Measurements from ENCODE around the gene CDH23. TPM values are rescaled to one million over a fixed set of nuclear protein-coding genes. Genes with fewer than 3 reads are reported as not detected.

CDH23 gene
- total and polyA plus RNA-seq, 10 donors, result 2.0 to 19.9 (median 11.0) TPM

- TF ChIP-seq POLR2AphosphoS5 (IDR thresholded peaks at IDR 0.05), result peak in 2 of 3 donors; percentile 68 to 69
- peak in 2 of 11 experiments; percentile 18 to 26 for TF ChIP-seq CTCF (IDR thresholded peaks at IDR 0.05 in 8 of 11, conservative IDR thresholded peaks at IDR 0.05 in 3 of 11)
- TF ChIP-seq POLR2A (IDR thresholded peaks at IDR 0.05), result no peak
- H3K4me1 ChIP-seq, result peaks cover 39 to 98% (median 69%) of the 10 kb centered on the region in 6 donors
- no peaks in the 10 kb centered on the region for H3K27me3 ChIP-seq (replicated peaks in 1 of 7)
- DNase-seq, result peak; percentile 83
- 27 to 51% (median 41%) methylated on average over 3 to 12 of the region's 12 CpGs for WGBS, 5 donors
- peak overlapping the region in 1 of 8 donors; percentile 48 for H3K4me3 ChIP-seq
- H3K9me3 ChIP-seq, result no peaks in the 10 kb centered on the region
- H3K27ac ChIP-seq, result peak overlapping the region; percentile 81 to 89 (median 86)
- intact Hi-C loops (cut with DNase I; ENCODE audit: low total_unique reads), result no loop called here
- no peaks in the 10 kb centered on the region for H3K36me3 ChIP-seq
Observed at GRCh38 chr10:71713135-71714030, 316.7 kb downstream of the CDH23 start.

- H3K4me3 ChIP-seq, result peak overlapping the region in 2 of 8 donors; percentile 27 to 48
- intact Hi-C loops (cut with DNase I; ENCODE audit: low total_unique reads), result no loop called here
Observed at GRCh38 chr10:71714031-71714410, 317.3 kb downstream of the CDH23 start.

GRCh38 chr10:71714592-71714991 lies 317.9 kb downstream of the CDH23 start:
- 13 to 67% (median 66%) methylated on average over 1 to 5 of the region's 5 CpGs for whole genome bisulfite sequencing, 5 donors
- TF ChIP-seq CTCF (IDR thresholded peaks at IDR 0.05 in 8 of 11, conservative IDR thresholded peaks at IDR 0.05 in 3 of 11), result no peak
- TF ChIP-seq POLR2A (IDR thresholded peaks at IDR 0.05), result no peak
- TF ChIP-seq POLR2AphosphoS5 (IDR thresholded peaks at IDR 0.05), result no peak
- intact Hi-C loops (cut with DNase I; ENCODE audit: low total_unique reads), result no loop called here
- H3K27me3 ChIP-seq (replicated peaks in 1 of 7), result no peaks in the 10 kb centered on the region
- peak overlapping the region; percentile 81 to 89 (median 86) for H3K27ac ChIP-seq
- peaks cover 37 to 98% (median 73%) of the 10 kb centered on the region in 6 donors for H3K4me1 ChIP-seq
- no peaks in the 10 kb centered on the region for H3K9me3 ChIP-seq
- no peak for DNase-seq
- peak overlapping the region in 2 of 8 donors; percentile 27 to 48 for H3K4me3 ChIP-seq
- H3K36me3 ChIP-seq, result no peaks in the 10 kb centered on the region

More at GRCh38 chr10:71714031-71714410, 317.3 kb downstream of the CDH23 start:
- no peaks in the 10 kb centered on the region for H3K9me3 ChIP-seq
- peaks cover 37 to 98% (median 69%) of the 10 kb centered on the region in 6 donors for H3K4me1 ChIP-seq
- no peaks in the 10 kb centered on the region for H3K36me3 ChIP-seq
- H3K27ac ChIP-seq, result peak overlapping the region; percentile 81 to 89 (median 86)
- no peak for TF ChIP-seq CTCF (IDR thresholded peaks at IDR 0.05 in 8 of 11, conservative IDR thresholded peaks at IDR 0.05 in 3 of 11)
- TF ChIP-seq POLR2A (IDR thresholded peaks at IDR 0.05), result no peak
- TF ChIP-seq POLR2AphosphoS5 (IDR thresholded peaks at IDR 0.05), result no peak
- no peaks in the 10 kb centered on the region for H3K27me3 ChIP-seq (replicated peaks in 1 of 7)
- WGBS, 5 donors, result 48 to 70% (median 57%) methylated on average over 4 of the region's 4 CpGs
- DNase-seq, result no peak

GRCh38 chr10:71715026-71715425 lies 318.3 kb downstream of the CDH23 start:
- no peaks in the 10 kb centered on the region for H3K36me3 ChIP-seq
- H3K27me3 ChIP-seq (replicated peaks in 1 of 7), result no peaks in the 10 kb centered on the region
- H3K4me3 ChIP-seq, result peak overlapping the region in 2 of 8 donors; percentile 27 to 48
- WGBS, 5 donors, result 84 to 91% (median 85%) methylated on average over 5 to 8 of the region's 8 CpGs
- TF ChIP-seq POLR2AphosphoS5 (IDR thresholded peaks at IDR 0.05) (no peak), POLR2A (IDR thresholded peaks at IDR 0.05) (no peak), CTCF (IDR thresholded peaks at IDR 0.05 in 8 of 11, conservative IDR thresholded peaks at IDR 0.05 in 3 of 11) (no peak)
- peak overlapping the region in 7 of 8 donors; percentile 81 to 89 (median 86) for H3K27ac ChIP-seq
- H3K9me3 ChIP-seq, result no peaks in the 10 kb centered on the region
- DNase-seq, result no peak
- H3K4me1 ChIP-seq, result peaks cover 37 to 98% (median 75%) of the 10 kb centered on the region in 6 donors
- intact Hi-C loops (cut with DNase I; ENCODE audit: low total_unique reads), result no loop called here
